Colonic mucosa (tissue), 4 donors: ENCODE results near the gene ARID1B. TPM values are rescaled to one million over a fixed set of nuclear protein-coding genes. Genes with fewer than 3 reads are reported as not detected.

Experiments
- DNase-seq: peaks from one replicate; pipeline ENCODE4 v3.0.0-alpha.2; 2020
- H3K27ac ChIP-seq: fragments of 200-600 bp; one replicate; pipeline ENCODE4 v1.8.0; 2021
- H3K27me3 ChIP-seq: fragments of 200-600 bp; one replicate; pipeline ENCODE4 v1.8.0; 2021
- H3K36me3 ChIP-seq: fragments of 200-600 bp; one replicate; pipeline ENCODE4 v1.8.0; 2021
- H3K4me1 ChIP-seq: fragments of 200-600 bp; one replicate; pipeline ENCODE4 v1.8.0; 2021; ENCODE audit warnings: mild to moderate bottlenecking
- H3K4me3 ChIP-seq: fragments of 200-600 bp; one replicate; pipeline ENCODE4 v1.8.0; 2021
- H3K9ac ChIP-seq, 2 donors: one replicate each; pipeline ENCODE4 v1.7.0; 2013; ENCODE audit warnings: control low read depth in 2 of 2, low read depth in 2 of 2, low read length in 2 of 2
- H3K9me3 ChIP-seq: fragments of 200-600 bp; one replicate; pipeline ENCODE4 v1.8.0; 2021
- CTCF ChIP-seq: fragments of 200-600 bp; IDR thresholded peaks from one replicate; pipeline ENCODE4 v1.8.0; 2022; ENCODE audit warnings: antibody characterized with exemption, mild to moderate bottlenecking
- intact Hi-C: fragments of 100-400 bp; cut with DNase I; formaldehyde crosslinking; loops from one replicate; pipeline ENCODE4 v1.14.1; 2022
- total RNA-seq, 2 donors: library from RNA; stranded (reverse); fragmentation: NEBNext Ultra II Directional in 1 of 2; extraction: Animal tissue kit (Norgen Biotek cat#: 25700) in 1 of 2; gene quantifications; one replicate each; pipeline ENCODE4 v1.2.1, GENCODE V29; 2021
- donor health status: healthy.
- donor health status: DM: no; HTN: no; CAD: no.
- donor health status: DM: no; HTN: no; CAD: no.

Gene ARID1B
- total RNA-seq, 2 donors from 2014 or later: 61.3 to 71.5 TPM

GRCh38 chr6:157098999-157099398 is 321.8 kb downstream of the ARID1B start:
- intact Hi-C loops: no loop called here
- Histone ChIP-seq H3K9me3 (no peaks in the 10 kb centered on the region), H3K36me3 (no peaks in the 10 kb centered on the region), H3K4me1 (no peaks in the 10 kb centered on the region), H3K27ac (no peak overlapping the region), H3K4me3 (no peak overlapping the region), H3K27me3 (no peaks in the 10 kb centered on the region), H3K9ac (no peak overlapping the region)
- no peak for TF ChIP-seq CTCF
- DNase-seq: no peak

GRCh38 chr6:157099912-157100593 is 322.9 kb downstream of the ARID1B start:
- Histone ChIP-seq H3K27me3 (no peaks in the 10 kb centered on the region), H3K9me3 (no peaks in the 10 kb centered on the region), H3K4me1 (no peaks in the 10 kb centered on the region), H3K27ac (no peak overlapping the region), H3K36me3 (no peaks in the 10 kb centered on the region), H3K9ac (no peak overlapping the region), H3K4me3 (no peak overlapping the region)
- DNase-seq: no peak
- no peak for TF ChIP-seq CTCF
- intact Hi-C loops: no loop called here

- DNase-seq: no peak
- H3K4me3 ChIP-seq: no peak overlapping the region
- H3K36me3 ChIP-seq: no peaks in the 10 kb centered on the region
- H3K9ac ChIP-seq: no peak overlapping the region
- no peaks in the 10 kb centered on the region for H3K9me3 ChIP-seq
- no peaks in the 10 kb centered on the region for H3K27me3 ChIP-seq
- H3K4me1 ChIP-seq: no peaks in the 10 kb centered on the region
- intact Hi-C loops: no loop called here
- no peak overlapping the region for H3K27ac ChIP-seq
- no peak for TF ChIP-seq CTCF
Measured at GRCh38 chr6:157101166-157101565, 324.0 kb downstream of the ARID1B start.

- H3K27ac ChIP-seq: no peak overlapping the region
- no peaks in the 10 kb centered on the region for H3K9me3 ChIP-seq
- no peaks in the 10 kb centered on the region for H3K27me3 ChIP-seq
- H3K4me1 ChIP-seq: no peaks in the 10 kb centered on the region
- H3K9ac ChIP-seq: no peak overlapping the region
- TF ChIP-seq CTCF: no peak
- no peak for DNase-seq
- intact Hi-C loops: no loop called here
- H3K4me3 ChIP-seq: no peak overlapping the region
- H3K36me3 ChIP-seq: no peaks in the 10 kb centered on the region
Measured at GRCh38 chr6:157104803-157105202, 327.6 kb downstream of the ARID1B start.

- Histone ChIP-seq H3K4me3 (no peak overlapping the region), H3K4me1 (no peaks in the 10 kb centered on the region), H3K9ac (no peak overlapping the region), H3K9me3 (no peaks in the 10 kb centered on the region), H3K36me3 (no peaks in the 10 kb centered on the region), H3K27me3 (no peaks in the 10 kb centered on the region), H3K27ac (no peak overlapping the region)
- intact Hi-C loops: no loop called here
- TF ChIP-seq CTCF: no peak
- DNase-seq: no peak
Measured at GRCh38 chr6:157106487-157106886, 329.3 kb downstream of the ARID1B start.
